ENCODE results near the gene DEF6. TPM values are rescaled to one million over a fixed set of nuclear protein-coding genes. Genes with fewer than 3 reads are reported as not detected.
A peak's percentile ranks its signal among the peaks of the same experiment; 100 is the strongest.

DEF6 gene, protein sequence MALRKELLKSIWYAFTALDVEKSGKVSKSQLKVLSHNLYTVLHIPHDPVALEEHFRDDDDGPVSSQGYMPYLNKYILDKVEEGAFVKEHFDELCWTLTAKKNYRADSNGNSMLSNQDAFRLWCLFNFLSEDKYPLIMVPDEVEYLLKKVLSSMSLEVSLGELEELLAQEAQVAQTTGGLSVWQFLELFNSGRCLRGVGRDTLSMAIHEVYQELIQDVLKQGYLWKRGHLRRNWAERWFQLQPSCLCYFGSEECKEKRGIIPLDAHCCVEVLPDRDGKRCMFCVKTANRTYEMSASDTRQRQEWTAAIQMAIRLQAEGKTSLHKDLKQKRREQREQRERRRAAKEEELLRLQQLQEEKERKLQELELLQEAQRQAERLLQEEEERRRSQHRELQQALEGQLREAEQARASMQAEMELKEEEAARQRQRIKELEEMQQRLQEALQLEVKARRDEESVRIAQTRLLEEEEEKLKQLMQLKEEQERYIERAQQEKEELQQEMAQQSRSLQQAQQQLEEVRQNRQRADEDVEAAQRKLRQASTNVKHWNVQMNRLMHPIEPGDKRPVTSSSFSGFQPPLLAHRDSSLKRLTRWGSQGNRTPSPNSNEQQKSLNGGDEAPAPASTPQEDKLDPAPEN
- not detected in 2 replicates for total RNA-seq (2012; rRNA removed)

DNA sequence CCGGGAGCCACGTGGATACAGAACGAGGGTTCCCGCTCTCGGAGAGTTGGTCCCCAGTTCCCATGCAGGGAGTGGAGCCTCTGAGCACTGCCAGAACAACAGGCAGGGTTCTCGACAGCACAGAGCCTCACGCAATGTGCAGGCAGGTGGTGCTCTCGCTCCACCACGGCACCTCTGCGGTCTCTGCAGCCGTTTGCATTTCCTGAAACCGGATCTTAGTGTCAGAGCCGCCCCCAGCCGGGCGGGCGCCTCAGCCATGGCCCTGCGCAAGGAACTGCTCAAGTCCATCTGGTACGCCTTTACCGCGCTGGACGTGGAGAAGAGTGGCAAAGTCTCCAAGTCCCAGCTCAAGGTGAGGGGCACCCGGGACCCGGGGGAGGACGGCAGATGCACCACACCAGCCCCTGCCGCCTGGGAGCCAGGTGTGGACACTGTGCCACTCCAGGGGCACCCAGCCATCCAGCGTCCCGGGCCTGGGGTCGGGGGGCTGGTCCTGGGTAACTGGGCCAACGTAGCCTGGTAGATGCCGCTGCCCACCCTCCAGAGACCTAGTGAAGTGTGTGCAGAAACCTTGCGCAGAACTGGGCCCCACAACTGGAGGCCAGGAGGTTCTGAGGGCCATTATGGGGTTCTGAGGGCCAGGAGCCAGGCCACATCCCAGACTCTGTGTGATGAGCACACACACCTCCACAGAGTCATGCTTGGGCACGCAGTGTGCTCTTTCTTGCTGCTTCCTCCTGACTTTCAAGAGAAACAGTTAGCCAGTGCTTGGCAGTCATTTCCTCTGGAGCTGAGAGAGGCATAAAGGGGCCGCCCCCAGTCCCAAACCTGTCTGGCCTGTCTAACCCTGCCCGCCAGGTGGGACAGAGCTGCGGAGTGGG is at the start of gene DEF6:
Gene DEF6 (plus strand): TSS at position 218 of the 881 bp plus-strand sequence. CDS start 39 bp downstream, at position 257.
- Histone ChIP-seq H3K4me2 (ENCODE audit: low read length) (no peak within 1 kb of the TSS), H3K9me3 (replicated peaks; ENCODE audit: low read length) (no peaks in the 10 kb centered on the region), H3K36me3 (ENCODE audit: insufficient read depth, low read length) (peaks cover 41% of the 10 kb centered on the region), H3K27me3 (ENCODE audit: control insufficient read depth, insufficient read depth, low read length) (no peaks in the 10 kb centered on the region), H3K9ac (ENCODE audit: low read depth, low read length) (no peak within 1 kb of the TSS), H3K4me3 (ENCODE audit: low read length) (no peak within 1 kb of the TSS), H3K4me1 (ENCODE audit: control insufficient read depth, insufficient read depth, low read length) (peaks cover 4% of the 10 kb centered on the region)

DNA sequence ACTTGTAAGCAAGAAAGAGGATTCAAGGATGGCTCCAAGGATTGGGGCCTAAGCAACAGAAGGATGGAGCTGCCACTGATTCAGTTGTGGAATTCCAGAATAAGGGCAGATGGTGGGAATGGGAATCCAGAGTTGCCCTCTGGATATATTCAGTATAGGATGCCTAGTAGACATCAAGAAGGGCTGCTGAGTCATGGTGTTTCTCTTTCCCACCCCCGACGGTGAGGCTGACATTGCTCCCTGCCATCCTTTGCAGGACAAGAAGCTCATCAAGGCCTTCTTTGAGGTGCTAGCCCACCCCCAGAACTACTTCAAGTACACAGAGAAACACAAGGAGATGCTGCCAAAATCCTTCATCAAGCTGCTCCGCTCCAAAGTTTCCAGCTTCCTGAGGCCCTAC is 49.3 kb upstream of the DEF6 start:
- H3K9ac ChIP-seq (ENCODE audit: low read depth, low read length), result no peak overlapping the region
- H3K36me3 ChIP-seq (ENCODE audit: insufficient read depth, low read length), result peaks cover 48% of the 10 kb centered on the region
- H3K4me3 ChIP-seq (ENCODE audit: low read length), result no peak overlapping the region
- H3K4me2 ChIP-seq (ENCODE audit: low read length), result no peak overlapping the region
- peaks cover 9% of the 10 kb centered on the region for H3K4me1 ChIP-seq (ENCODE audit: control insufficient read depth, insufficient read depth, low read length)
- no peaks in the 10 kb centered on the region for H3K27me3 ChIP-seq (ENCODE audit: control insufficient read depth, insufficient read depth, low read length)
- no peaks in the 10 kb centered on the region for H3K9me3 ChIP-seq (replicated peaks; ENCODE audit: low read length)

DNA sequence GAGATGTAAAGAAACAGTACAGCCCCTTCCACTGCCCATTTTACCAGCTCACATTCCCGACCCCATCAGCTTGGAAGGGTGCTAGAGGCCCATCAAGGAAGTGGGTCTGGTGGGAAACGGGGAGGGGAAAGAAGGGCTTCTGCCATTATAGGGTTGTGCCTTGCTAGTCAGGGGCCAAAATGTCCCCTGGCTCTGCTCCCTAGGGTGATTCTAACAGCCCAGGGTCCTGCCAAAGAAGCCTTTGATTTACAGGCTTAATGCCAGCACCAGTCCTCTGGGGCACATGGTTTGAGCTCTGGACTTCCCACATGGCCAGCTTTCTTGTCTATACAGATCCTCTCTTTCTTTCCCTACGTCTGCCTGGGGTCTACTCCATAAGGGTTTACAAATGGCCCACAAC is 48.7 kb upstream of the DEF6 start:
- H3K4me1 ChIP-seq (ENCODE audit: control insufficient read depth, insufficient read depth, low read length), result peaks cover 9% of the 10 kb centered on the region
- peaks cover 43% of the 10 kb centered on the region for H3K36me3 ChIP-seq (ENCODE audit: insufficient read depth, low read length)
- H3K9me3 ChIP-seq (replicated peaks; ENCODE audit: low read length), result no peaks in the 10 kb centered on the region
- no peak overlapping the region for H3K4me3 ChIP-seq (ENCODE audit: low read length)
- H3K4me2 ChIP-seq (ENCODE audit: low read length), result no peak overlapping the region
- no peaks in the 10 kb centered on the region for H3K27me3 ChIP-seq (ENCODE audit: control insufficient read depth, insufficient read depth, low read length)
- H3K9ac ChIP-seq (ENCODE audit: low read depth, low read length), result no peak overlapping the region

DNA sequence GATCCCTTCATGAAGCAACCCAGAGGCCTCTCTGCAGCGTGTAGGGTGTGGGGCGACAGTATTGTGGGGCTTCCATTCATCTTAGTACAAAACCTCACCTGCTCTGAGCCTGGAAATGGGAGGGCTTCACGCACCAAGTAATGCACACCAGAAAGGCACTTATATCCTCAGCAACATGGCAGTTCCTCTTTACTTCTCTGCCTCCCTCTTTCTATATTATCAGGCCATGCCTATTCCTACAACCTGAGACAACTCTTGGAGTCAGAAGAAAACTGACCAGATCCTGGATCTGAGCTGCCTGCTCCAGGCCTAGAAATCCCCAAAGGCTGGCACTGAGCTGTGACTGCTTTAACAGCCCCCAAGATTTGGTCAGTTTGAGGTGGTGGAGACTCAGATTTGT is 45.7 kb upstream of the DEF6 start:
- no peaks in the 10 kb centered on the region for H3K9me3 ChIP-seq (replicated peaks; ENCODE audit: low read length)
- H3K9ac ChIP-seq (ENCODE audit: low read depth, low read length), result no peak overlapping the region
- no peaks in the 10 kb centered on the region for H3K27me3 ChIP-seq (ENCODE audit: control insufficient read depth, insufficient read depth, low read length)
- no peak overlapping the region for H3K4me3 ChIP-seq (ENCODE audit: low read length)
- H3K36me3 ChIP-seq (ENCODE audit: insufficient read depth, low read length), result peaks cover 18% of the 10 kb centered on the region
- no peak overlapping the region for H3K4me2 ChIP-seq (ENCODE audit: low read length)
- peaks cover 9% of the 10 kb centered on the region for H3K4me1 ChIP-seq (ENCODE audit: control insufficient read depth, insufficient read depth, low read length)

DNA sequence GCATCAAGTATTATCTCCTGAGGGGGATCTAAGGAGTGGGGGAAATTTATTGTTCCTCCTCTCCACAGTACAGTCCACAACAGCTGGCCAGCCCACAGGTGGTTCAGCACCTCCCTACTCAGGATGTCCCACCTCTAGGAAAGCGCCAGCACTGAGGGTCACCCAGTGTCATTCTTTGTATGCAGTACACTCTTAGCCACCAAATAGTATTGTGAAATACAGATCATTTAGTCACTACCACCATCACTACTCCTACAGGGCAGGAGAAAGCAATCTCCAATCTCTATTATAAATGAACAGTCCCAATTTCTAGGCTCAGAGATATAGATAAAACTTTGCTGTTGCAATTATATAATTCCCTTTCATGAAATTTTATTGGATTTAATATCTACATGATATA is 44.4 kb upstream of the DEF6 start:
- no peak overlapping the region for H3K4me3 ChIP-seq (ENCODE audit: low read length)
- H3K9ac ChIP-seq (ENCODE audit: low read depth, low read length), result no peak overlapping the region
- H3K27me3 ChIP-seq (ENCODE audit: control insufficient read depth, insufficient read depth, low read length), result no peaks in the 10 kb centered on the region
- H3K4me2 ChIP-seq (ENCODE audit: low read length), result no peak overlapping the region
- peaks cover 4% of the 10 kb centered on the region for H3K4me1 ChIP-seq (ENCODE audit: control insufficient read depth, insufficient read depth, low read length)
- H3K36me3 ChIP-seq (ENCODE audit: insufficient read depth, low read length), result peaks cover 10% of the 10 kb centered on the region
- no peaks in the 10 kb centered on the region for H3K9me3 ChIP-seq (replicated peaks; ENCODE audit: low read length)

DNA sequence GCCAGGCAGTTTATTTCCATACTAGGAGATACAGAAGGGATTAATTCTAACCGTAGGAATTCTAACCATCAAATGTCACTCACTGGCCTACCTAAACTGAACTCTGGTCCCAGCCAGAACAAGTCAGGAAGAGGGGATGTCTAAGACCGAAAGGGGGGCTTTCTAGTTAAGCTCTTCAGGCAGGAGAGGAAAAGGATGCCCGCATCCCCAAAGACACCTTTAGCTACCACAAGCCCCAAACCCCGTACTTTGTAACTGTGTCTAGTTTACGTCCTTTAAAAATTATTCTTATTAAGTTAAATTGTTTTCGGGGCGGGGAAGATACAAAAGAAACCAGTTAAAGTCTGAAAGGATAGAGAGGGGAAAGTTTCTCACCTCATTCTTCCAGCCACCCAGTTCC is 39.3 kb upstream of the DEF6 start:
- Histone ChIP-seq H3K4me2 (ENCODE audit: low read length) (peak overlapping the region; percentile 94), H3K9me3 (replicated peaks; ENCODE audit: low read length) (no peaks in the 10 kb centered on the region), H3K4me1 (ENCODE audit: control insufficient read depth, insufficient read depth, low read length) (peaks cover 16% of the 10 kb centered on the region), H3K4me3 (ENCODE audit: low read length) (peak overlapping the region; percentile 96), H3K36me3 (ENCODE audit: insufficient read depth, low read length) (no peaks in the 10 kb centered on the region), H3K27me3 (ENCODE audit: control insufficient read depth, insufficient read depth, low read length) (no peaks in the 10 kb centered on the region), H3K9ac (ENCODE audit: low read depth, low read length) (peak overlapping the region; percentile 85)

DNA sequence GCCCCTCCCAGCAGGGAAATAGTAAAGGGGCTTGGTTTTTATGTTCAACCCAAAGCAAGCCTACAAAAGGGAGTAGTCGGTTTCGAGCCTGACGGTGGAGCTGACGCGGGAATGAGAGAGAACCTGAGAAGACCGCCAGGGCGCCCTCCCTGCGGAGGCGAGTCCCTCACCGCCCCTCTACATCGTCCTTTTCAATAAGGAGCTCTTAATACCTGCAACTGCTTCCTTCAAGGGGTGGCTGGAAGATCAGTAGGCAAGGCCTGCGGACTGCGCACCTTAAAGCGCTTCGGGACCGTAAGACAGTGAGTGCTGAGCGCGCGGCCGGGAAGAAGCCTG is 38.8 kb upstream of the DEF6 start:
- no peaks in the 10 kb centered on the region for H3K36me3 ChIP-seq (ENCODE audit: insufficient read depth, low read length)
- H3K27me3 ChIP-seq (ENCODE audit: control insufficient read depth, insufficient read depth, low read length), result no peaks in the 10 kb centered on the region
- peak overlapping the region; percentile 94 for H3K4me2 ChIP-seq (ENCODE audit: low read length)
- peak overlapping the region; percentile 96 for H3K4me3 ChIP-seq (ENCODE audit: low read length)
- H3K4me1 ChIP-seq (ENCODE audit: control insufficient read depth, insufficient read depth, low read length), result peaks cover 16% of the 10 kb centered on the region
- H3K9me3 ChIP-seq (replicated peaks; ENCODE audit: low read length), result no peaks in the 10 kb centered on the region
- H3K9ac ChIP-seq (ENCODE audit: low read depth, low read length), result peak overlapping the region; percentile 85

DNA sequence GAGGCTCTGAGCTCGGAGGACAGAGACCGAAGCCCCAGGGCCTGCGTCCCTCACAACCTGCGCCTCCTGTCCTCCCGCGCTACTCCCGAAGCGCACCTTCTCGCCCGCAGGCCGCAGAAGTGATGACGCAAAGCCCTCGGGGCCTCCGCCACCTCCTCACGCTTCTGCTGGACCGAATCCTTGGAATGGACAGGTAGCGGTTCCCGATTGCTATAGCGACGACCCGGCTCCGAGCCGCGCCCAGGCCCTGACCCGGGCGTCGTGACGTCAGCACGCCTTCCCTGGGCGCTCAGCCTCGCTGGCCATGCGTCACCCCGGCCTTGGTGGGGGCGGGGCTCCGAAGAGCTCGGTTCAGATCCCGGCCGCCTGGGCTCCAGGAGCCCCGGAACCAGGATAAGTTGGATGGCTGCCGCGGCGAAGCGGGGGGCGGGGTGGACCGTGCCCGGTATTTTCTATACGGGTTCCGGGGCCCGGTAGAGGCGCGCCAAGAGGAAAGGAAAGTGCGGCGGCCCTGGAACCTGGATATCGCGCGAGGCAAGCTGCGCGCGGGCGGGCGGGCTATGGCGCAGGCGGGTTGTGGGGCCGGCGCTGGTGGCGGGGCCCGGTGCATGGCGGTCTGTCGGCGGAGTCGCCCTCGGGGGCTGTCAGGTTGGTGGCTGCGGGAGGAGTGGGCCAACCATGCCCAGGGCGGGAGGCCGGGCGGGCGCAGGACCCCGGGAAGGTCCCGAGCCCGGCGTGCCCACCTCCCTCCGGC is 38.2 kb upstream of the DEF6 start, which contains the start of gene ZNF76:
Gene ZNF76 (plus strand): TSS at position 542 of the 754 bp plus-strand sequence. CDS start 21,417 bp downstream, outside the sequence.
- Histone ChIP-seq H3K4me1 (ENCODE audit: control insufficient read depth, insufficient read depth, low read length) (peaks cover 16% of the 10 kb centered on the region), H3K36me3 (ENCODE audit: insufficient read depth, low read length) (no peaks in the 10 kb centered on the region), H3K9me3 (replicated peaks; ENCODE audit: low read length) (no peaks in the 10 kb centered on the region), H3K4me2 (ENCODE audit: low read length) (peak within 1 kb of the TSS; percentile 94), H3K27me3 (ENCODE audit: control insufficient read depth, insufficient read depth, low read length) (no peaks in the 10 kb centered on the region), H3K9ac (ENCODE audit: low read depth, low read length) (peak within 1 kb of the TSS; percentile 85), H3K4me3 (ENCODE audit: low read length) (peak within 1 kb of the TSS; percentile 96)

DNA sequence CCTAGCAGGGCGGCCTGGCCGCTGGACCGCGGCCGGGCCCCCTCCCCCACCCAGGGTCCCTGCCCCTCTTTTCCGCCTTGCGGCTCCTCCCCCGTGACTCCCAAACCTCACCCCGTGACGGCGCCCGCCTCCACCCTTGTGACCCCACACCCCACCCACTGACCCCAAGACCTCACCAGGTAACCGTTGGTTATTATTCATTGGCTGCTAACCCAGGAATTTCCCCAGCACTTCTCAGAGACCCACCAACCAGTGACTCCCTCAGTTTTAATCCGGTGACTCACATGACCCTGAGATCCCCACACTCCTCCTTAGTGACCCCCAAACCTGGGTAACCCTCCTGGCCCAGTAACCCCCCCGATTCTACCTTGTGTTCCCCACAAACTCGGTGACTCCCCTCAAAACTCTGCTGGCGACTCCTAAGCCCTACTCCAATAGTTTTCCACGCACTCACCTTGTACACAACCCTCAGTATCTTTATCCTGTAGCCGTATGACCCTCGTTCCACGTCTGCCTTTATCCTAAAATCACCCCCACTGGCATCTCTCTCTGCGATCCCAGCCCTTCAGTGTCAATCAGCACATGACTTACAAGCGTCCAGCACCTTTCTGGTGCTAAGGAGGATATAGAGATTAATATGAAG is 37.5 kb upstream of the DEF6 start:
- Histone ChIP-seq H3K9me3 (replicated peaks; ENCODE audit: low read length) (no peaks in the 10 kb centered on the region), H3K36me3 (ENCODE audit: insufficient read depth, low read length) (no peaks in the 10 kb centered on the region), H3K4me1 (ENCODE audit: control insufficient read depth, insufficient read depth, low read length) (peaks cover 16% of the 10 kb centered on the region), H3K4me3 (ENCODE audit: low read length) (peak overlapping the region; percentile 96), H3K4me2 (ENCODE audit: low read length) (peak overlapping the region; percentile 94), H3K9ac (ENCODE audit: low read depth, low read length) (peak overlapping the region; percentile 85), H3K27me3 (ENCODE audit: control insufficient read depth, insufficient read depth, low read length) (no peaks in the 10 kb centered on the region)

DNA sequence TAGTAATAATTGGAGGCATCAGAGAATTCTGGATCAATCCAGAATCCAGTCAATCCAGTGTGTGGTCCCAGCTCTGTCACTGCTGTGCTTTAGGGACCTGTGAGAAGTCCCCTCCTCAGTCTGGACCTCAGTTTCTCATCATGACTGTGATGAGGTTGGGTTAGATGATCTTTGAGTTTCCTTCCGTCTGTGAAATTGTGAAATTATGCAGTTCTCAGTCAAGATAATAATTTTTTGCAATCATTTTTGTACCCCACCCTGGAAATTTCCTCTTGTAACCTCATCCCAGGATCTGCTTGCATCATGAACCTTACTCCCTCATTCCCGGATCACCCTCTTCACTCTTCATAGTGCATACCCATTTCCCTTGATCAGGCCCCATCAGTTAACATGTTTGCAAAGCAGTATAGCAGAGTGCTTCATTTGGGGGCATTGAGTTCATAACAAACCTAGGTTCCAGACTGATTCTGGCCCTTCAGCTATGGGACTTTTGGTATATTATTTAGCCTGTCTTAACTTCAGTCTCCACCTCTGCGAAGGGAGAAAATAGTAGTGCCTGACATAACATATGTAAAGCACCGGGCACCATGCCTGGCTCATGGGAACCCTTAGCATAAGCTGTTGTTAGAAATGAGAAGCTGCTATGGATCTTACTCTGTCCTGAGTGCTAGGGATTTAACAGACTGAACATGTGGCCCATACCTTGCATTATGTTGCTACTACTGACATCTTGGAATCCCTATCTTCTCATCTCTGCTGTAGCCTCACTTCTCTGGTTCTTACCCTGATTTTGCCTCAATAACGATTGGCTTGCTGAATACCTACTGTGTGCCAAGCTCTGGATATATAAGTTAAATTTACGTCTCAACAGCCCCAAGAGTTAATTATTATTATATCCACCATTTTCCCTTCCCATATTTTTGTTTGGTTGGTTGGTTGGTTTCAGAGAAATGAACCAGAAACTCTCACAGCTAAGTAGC is 36.7 kb upstream of the DEF6 start:
- Histone ChIP-seq H3K27me3 (ENCODE audit: control insufficient read depth, insufficient read depth, low read length) (no peaks in the 10 kb centered on the region), H3K4me2 (ENCODE audit: low read length) (peak overlapping the region; percentile 94), H3K9me3 (replicated peaks; ENCODE audit: low read length) (no peaks in the 10 kb centered on the region), H3K4me3 (ENCODE audit: low read length) (peak overlapping the region; percentile 96), H3K4me1 (ENCODE audit: control insufficient read depth, insufficient read depth, low read length) (peaks cover 16% of the 10 kb centered on the region), H3K9ac (ENCODE audit: low read depth, low read length) (peak overlapping the region; percentile 85), H3K36me3 (ENCODE audit: insufficient read depth, low read length) (no peaks in the 10 kb centered on the region)

Data from skeletal muscle satellite cell (primary cell).